Measurements from ENCODE around the gene NAALADL2.

GRCh38 chr3:175485436-175485835 lies 626.3 kb downstream of the NAALADL2 start:
- no peak for TF ChIP-seq CTCF (conservative IDR thresholded peaks at IDR 0.05; ENCODE audit: low read depth, low read length)
- TF ChIP-seq EZH2 (IDR thresholded peaks at IDR 0.05; ENCODE audit: low read length, unreplicated experiment) = no peak
